Stimulated activated naive CD8-positive, alpha-beta T cell treated with anti-CD3 and anti-CD28 coated beads, Interleukin-15, Interleukin-2, amounts not matched to agents 100 U/mL and 50 U/mL, for 24 hours (primary cell): Measurements from ENCODE around the gene REPS1.
"Not testable (repeated sequence)": the region's sequence is repeated elsewhere in the genome, so short reads cannot be mapped to it uniquely, and the experiment has no call there.

Source experiments
- ATAC-seq: fragments of 150-1000 bp; cut with Tn5 transposase; one replicate; pipeline ENCODE4 v1.10.0; 2021
- DNase-seq: peaks from one replicate; pipeline ENCODE4 v3.0.0; 2021

Gene REPS1, protein sequence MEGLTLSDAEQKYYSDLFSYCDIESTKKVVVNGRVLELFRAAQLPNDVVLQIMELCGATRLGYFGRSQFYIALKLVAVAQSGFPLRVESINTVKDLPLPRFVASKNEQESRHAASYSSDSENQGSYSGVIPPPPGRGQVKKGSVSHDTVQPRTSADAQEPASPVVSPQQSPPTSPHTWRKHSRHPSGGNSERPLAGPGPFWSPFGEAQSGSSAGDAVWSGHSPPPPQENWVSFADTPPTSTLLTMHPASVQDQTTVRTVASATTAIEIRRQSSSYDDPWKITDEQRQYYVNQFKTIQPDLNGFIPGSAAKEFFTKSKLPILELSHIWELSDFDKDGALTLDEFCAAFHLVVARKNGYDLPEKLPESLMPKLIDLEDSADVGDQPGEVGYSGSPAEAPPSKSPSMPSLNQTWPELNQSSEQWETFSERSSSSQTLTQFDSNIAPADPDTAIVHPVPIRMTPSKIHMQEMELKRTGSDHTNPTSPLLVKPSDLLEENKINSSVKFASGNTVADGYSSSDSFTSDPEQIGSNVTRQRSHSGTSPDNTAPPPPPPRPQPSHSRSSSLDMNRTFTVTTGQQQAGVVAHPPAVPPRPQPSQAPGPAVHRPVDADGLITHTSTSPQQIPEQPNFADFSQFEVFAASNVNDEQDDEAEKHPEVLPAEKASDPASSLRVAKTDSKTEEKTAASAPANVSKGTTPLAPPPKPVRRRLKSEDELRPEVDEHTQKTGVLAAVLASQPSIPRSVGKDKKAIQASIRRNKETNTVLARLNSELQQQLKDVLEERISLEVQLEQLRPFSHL

DNA sequence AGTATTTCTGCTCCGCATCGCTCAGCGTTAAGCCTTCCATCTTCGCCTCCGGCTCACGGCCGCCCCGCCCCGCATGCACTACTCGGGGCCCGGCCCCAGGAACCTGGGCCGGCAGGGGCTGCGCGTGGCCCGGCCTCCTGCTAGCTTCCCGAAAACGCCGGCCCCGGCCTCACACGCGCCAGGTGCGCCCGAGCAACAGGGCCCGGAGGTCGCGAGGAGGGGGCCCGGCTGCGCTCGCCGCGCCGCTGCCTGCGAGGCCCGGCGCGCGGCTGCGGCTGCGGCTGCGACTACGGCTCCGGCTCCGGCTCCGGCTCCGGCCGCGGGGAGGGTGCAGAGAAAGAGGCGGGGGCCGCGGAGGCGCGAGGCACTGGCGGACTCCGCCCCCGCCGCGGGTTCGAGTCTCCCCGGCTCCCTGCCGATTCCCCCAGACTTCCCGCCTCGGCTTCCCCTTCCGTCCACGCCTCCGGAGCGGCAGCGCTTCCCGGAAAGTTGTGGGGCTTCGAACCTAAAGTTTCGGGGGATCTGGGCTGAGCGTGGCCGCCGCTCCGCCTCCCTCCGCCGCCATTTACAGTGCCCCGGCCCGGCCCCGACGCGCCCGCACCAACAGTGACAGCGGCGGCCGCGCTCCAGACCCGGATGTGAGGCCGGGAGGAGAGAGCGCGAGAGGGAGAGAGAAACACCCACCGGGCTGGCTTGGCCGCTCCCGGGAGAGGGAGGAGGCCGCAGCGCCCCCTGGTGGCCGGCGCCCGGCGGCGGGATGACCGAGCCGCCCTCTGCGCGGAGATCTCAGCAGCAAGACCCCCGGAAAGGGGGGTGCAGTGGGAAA is at the start of gene REPS1:
TSS of gene REPS1 (minus strand) at position 611 of the 826 bp plus-strand sequence. CDS start at position 40, 571 bp downstream.
- ATAC-seq (peak; percentile 95), DNase-seq (peak; percentile 96)

DNA sequence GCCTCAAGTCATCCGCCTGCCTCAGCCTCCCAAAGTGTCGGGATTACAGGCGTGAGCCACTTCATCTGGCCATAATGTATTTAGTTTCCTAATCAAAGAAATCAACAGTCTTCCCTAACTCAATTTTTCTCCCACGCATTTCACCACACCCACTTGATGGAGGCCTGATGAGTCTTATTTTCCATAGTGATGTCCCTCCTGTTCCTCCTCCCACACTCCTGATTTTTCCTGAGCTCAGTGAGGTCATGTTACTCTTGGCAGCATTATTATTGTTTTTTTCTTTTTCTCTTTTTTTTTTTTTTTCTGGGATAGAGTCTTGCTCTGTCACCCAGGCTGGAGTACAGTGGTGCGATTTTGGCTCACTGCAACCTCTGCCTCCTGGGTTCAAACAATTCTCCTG is 49.4 kb upstream of the REPS1 start:
- DNase-seq (no peak), ATAC-seq (no peak)

GRCh38 chr6:139030228-139030963 is 42.3 kb upstream of the REPS1 start:
- ATAC-seq: no peak
- DNase-seq: peak; percentile 19

DNA sequence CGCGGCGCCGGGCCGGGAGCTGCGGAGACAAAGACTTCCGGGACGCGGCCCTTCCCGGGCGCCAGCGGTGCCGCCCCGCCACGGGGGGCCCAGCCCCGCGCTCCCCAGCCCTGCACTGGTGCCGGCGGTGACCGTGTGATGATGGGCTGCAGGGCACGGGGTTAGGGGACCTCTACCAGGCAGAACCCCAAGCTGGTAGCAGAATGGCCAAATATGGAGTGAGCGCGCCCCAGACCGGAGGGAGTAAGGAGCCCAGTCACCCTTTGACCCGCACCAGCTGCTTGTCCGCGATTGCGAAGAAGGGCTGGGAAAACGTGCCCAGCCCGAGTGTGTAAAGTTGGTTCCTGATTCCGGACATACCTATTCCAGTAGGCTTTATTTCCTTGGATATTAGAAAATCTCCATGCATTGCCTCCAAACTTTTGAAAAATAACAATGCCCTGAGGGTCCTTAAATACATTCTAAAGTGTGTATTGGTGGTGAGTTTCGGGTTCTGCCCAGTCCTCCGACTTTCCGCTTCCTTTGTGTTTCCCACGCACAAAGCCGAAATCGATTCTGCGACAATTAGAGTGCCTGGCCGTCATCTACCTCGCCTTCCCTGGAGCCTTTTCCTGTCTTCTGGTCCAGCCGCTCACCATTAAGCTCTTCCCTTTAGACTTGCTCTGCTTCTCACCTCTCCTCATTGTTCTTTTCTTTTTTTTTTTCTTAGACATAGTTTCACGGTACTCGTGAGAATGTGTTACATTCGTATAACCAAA is 41.6 kb upstream of the REPS1 start:
- DNase-seq (peak; percentile 50), ATAC-seq (peak; percentile 11)

GRCh38 chr6:139028658-139029469 is 40.8 kb upstream of the REPS1 start, which contains the start of gene ABRACL:
TSS of gene ABRACL (plus strand) at chr6:139028745. CDS start at chr6:139034161, 5,416 bp downstream.
- peak; percentile 87 for ATAC-seq
- peak; percentile 85 for DNase-seq

DNA sequence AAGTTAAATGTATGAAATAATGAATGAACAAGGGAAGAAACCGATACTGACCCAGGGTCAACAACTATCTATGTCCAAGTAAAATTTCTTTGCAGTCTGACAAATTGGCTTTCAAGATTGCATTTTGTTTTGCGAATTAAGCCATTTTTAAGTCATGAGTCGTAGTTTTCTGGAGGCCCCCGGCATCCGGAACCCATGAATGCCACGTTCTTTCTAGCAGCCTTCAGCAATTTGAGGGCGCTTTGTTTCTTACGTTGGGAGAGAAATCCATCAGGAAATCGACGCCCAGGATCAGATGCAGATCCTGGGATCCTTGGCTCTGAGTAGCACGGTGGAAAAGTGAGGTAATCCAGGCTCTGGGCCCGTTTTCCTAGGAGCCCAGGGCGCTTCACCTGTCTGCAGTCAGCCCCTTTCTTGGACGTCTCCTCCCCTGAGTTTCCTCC is 40.2 kb upstream of the REPS1 start:
- DNase-seq: no peak
- ATAC-seq: peak; percentile 4

DNA sequence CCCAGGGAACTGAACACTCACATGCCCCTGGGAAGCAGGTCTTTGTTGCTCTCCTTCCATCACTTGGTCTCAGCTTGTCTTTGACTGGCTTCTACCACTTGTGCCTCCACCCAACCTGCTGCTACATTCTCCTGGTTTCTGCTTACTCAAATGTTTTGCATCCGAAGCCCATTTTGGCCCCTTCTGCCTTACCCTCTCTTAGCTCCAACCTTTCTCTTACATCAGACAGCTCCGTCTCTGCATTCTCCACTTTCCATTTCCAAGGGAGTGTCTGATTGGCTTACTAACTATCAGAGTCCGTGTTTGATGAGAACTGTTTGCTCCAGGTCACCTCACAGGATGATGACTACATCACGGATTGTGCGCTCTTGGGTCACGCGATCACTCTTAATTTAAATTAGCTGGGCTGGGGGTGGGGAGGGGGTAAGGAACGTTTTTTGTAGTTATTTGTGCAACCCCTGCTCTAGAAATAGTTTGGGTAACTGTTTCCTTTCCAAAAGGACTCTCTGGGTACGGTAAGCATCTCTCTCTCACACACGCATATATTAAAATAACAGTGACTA is 39.6 kb upstream of the REPS1 start:
- ATAC-seq (peak; percentile 60), DNase-seq (peak; percentile 49)

DNA sequence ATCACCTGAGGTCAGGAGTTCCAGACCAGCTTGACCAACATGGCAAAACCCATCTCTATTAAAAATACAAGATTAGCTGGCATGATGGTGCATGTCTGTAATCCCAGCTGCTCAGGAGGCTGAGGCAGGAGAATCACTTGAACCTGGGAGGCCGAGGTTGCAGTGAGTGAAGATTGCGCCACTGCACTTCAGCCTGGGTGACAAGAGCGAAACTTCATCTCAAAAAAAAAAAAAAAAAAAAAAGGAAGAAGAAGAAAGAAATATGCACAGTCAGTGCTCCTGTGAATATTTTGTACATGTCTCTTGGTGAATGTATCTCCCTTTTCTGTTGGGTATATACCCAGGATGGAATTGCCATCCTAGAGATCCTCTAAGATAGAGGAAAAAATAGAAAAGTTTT is 37.4 kb upstream of the REPS1 start:
- not testable (repeated sequence) for DNase-seq, ATAC-seq

DNA sequence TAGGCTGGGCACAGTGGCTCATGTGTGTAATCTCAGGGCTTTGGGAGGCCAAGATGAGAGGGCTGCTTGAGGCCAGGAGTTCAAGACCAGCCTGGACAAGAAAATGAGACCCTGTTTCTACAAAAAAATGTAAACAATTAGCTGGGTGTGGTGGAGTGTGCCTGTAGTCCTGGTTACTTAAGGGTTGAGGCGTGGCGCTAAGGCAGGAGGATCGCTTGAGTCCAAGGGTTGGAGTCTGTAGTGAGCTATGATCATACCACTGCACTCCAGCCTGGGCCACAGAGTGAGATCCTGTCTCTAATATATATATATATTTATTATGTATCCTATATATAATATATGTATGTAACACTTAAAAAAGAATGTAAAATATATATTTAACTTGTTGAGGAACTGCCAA is 32.6 kb upstream of the REPS1 start:
- DNase-seq (no peak), ATAC-seq (no peak)

GRCh38 chr6:139019722-139020121 is 31.7 kb upstream of the REPS1 start:
- ATAC-seq (no peak), DNase-seq (no peak)

- ATAC-seq (no peak), DNase-seq (no peak)
These were observed 29.2 kb upstream of the REPS1 start for GRCh38 chr6:139017227-139017626.

DNA sequence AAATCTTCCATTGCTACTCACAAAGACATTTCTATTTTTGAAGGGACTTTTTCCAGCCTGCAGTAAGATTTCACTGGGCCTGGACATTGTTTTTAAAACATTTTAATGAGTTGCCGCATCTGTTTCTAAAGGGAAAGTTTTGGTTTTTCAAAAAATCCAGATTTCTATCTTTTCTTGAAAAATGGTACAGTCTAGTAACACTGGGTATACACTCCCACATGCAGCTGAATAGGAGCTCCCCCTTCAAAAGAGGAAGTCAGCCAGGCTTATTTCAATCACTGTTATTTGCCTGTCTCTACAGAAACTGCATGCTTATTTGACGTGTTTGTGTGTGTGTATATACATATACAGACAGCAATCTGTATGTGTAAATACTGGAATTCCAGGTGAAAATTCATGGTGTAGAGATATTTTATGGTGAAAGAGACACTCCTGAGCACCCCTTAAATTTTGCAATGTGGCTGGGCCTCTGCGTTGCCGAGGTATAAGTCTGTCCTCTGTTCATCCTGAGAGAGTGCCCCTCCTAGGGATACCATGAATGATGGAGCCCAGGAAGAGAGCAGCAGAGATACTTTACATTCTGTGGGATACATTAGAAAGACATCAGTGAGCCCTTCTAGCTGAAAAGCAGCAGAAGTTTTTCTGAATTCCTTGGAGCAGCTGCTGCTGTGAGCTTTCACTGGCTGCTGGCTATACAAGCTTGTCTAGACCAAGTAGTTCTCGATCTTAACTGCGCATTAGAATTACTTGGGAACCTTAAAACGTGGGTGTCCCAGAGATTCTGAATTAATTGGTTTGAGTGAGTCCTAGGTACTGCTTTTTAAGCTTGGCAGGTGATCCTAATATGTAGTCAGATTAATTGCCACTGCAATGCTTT is 28.5 kb upstream of the REPS1 start:
- ATAC-seq (no peak), DNase-seq (no peak)

DNA sequence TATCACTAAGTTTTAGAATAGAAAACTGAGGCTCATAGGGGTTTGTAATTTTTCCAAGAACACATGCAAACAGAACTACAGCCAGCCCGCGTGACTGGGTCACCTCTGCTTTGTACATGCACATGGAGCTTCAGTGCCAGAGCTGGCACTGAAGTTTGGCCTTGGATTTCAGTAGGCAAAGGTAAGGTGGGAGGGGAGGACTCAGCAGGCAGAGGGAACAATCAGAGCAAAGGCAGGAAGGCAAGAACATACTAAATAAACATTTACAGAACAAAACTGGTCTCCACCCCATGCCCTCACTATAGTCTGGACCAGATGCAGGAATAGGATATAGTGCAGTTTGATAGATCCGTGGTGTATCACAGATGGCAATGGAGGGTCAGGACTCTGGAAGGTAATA is 26.9 kb upstream of the REPS1 start:
- DNase-seq: no peak

GRCh38 chr6:139013185-139013800 is 25.2 kb upstream of the REPS1 start:
- no peak for DNase-seq

More for the DNA sequence above, 26.9 kb upstream of the REPS1 start:
- ATAC-seq: no peak

DNA sequence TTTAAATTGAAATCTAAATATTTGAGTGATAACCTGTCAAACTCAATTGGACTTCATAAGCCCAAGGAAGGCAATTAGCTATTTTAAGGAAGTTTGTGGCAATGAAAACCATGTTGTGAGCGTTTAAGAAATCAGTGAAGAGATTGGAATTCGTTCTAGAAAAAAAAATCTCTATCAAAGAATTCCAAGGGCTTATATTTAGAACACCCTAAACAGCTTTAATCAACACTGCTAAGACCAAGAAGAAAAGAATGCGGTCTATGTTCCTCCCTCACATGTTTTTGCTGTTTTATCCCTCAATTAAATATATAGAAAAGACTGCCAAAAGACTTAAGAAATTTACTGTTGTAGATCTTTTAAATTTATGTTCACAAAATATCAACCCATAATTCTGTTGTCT is 23.9 kb upstream of the REPS1 start:
- DNase-seq (no peak), ATAC-seq (no peak)

More at GRCh38 chr6:139013185-139013800, 25.2 kb upstream of the REPS1 start:
- no peak for ATAC-seq

DNA sequence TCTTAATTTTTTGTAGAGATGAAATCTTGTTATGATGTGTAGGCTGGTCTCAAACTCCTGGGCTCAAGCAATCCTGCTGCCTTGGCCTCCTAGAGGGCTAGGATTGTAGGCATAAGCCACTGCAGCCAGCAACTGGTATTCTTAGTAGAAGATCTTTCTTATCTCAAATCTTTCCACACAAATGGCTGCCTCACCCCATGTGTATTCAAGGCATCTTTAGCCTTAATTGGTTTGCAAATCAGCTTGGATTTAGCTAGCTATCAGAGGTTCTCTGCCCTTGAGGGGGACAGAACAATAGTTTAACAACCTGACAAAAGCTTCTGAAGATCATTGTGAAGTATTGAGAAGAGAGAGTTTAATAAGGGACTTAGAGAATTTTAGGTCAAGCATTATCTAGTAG is 22.6 kb upstream of the REPS1 start:
- DNase-seq: no peak
- ATAC-seq: no peak

GRCh38 chr6:139008117-139008516 is 20.1 kb upstream of the REPS1 start:
- no peak for DNase-seq

GRCh38 chr6:139007428-139007827 is 19.4 kb upstream of the REPS1 start:
- ATAC-seq (no peak), DNase-seq (no peak)

More at GRCh38 chr6:139008117-139008516, 20.1 kb upstream of the REPS1 start:
- ATAC-seq: no peak
